Loucy (cell line): ENCODE measurements around the gene KIR2DL3.

Source experiments
- EZH2phosphoT487 ChIP-seq: fragments of 200-600 bp; IDR thresholded peaks from 2 replicates; pipeline ENCODE4 v1.6.1; 2018; ENCODE audit warnings: antibody characterized with exemption, mild to moderate bottlenecking, moderate library complexity, borderline replicate concordance
- TF ChIP-seq, protein P1 (sequence below): fragments of 200-600 bp; sonication (generic); conservative IDR thresholded peaks from 2 replicates; pipeline ENCODE4 v1.5.1; 2014; ENCODE audit warnings: mild to moderate bottlenecking, antibody characterized with exemption, low read length

- TF ChIP-seq, protein P1, sequence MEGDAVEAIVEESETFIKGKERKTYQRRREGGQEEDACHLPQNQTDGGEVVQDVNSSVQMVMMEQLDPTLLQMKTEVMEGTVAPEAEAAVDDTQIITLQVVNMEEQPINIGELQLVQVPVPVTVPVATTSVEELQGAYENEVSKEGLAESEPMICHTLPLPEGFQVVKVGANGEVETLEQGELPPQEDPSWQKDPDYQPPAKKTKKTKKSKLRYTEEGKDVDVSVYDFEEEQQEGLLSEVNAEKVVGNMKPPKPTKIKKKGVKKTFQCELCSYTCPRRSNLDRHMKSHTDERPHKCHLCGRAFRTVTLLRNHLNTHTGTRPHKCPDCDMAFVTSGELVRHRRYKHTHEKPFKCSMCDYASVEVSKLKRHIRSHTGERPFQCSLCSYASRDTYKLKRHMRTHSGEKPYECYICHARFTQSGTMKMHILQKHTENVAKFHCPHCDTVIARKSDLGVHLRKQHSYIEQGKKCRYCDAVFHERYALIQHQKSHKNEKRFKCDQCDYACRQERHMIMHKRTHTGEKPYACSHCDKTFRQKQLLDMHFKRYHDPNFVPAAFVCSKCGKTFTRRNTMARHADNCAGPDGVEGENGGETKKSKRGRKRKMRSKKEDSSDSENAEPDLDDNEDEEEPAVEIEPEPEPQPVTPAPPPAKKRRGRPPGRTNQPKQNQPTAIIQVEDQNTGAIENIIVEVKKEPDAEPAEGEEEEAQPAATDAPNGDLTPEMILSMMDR, result no peak
- TF ChIP-seq EZH2phosphoT487, result no peak
Measured at GRCh38 chr19:54696766-54697165, 41.5 kb upstream of the KIR2DL3 start.
